Embryonic facial prominence (tissue), 1 donor: ENCODE measurements around the gene ZMAT3.
"Not testable (repeated sequence)": the region's sequence is repeated elsewhere in the genome, so short reads cannot be mapped to it uniquely, and the experiment has no call there.

Experiments
- DNase-seq: peaks from one replicate; pipeline ENCODE4 v3.0.0-alpha.2; 2016; ENCODE audit errors: extremely low spot score

ZMAT3 gene

GRCh38 chr3:179068779-179069530 is 2.7 kb downstream of the ZMAT3 start:
- no peak for DNase-seq

GRCh38 chr3:179067839-179068238 is 3.8 kb downstream of the ZMAT3 start:
- DNase-seq, result no peak

GRCh38 chr3:179067291-179067690 is 4.3 kb downstream of the ZMAT3 start:
- DNase-seq, result no peak

GRCh38 chr3:179063945-179064560 is 7.6 kb downstream of the ZMAT3 start:
- no peak for DNase-seq

GRCh38 chr3:179056326-179056725 is 15.3 kb downstream of the ZMAT3 start:
- DNase-seq, result no peak

GRCh38 chr3:179054565-179054964 is 17.0 kb downstream of the ZMAT3 start:
- not testable (repeated sequence) for DNase-seq

GRCh38 chr3:179046497-179047353 is 24.9 kb downstream of the ZMAT3 start:
- no peak for DNase-seq

GRCh38 chr3:179045719-179046402 is 25.7 kb downstream of the ZMAT3 start:
- no peak for DNase-seq

GRCh38 chr3:179038899-179039251 is 32.7 kb downstream of the ZMAT3 start:
- DNase-seq, result not testable (repeated sequence)

- DNase-seq, result no peak
Observed at GRCh38 chr3:179038216-179038898, 33.3 kb downstream of the ZMAT3 start.

GRCh38 chr3:179037351-179037750 is 34.3 kb downstream of the ZMAT3 start:
- DNase-seq, result no peak

- DNase-seq, result no peak
Observed at GRCh38 chr3:179036626-179037300, 34.8 kb downstream of the ZMAT3 start.

GRCh38 chr3:179036226-179036625 is 35.4 kb downstream of the ZMAT3 start:
- DNase-seq, result no peak

- DNase-seq, result no peak
Observed at GRCh38 chr3:179035232-179035631, 36.4 kb downstream of the ZMAT3 start.

- DNase-seq, result not testable (repeated sequence)
Observed at GRCh38 chr3:179033304-179033657, 38.3 kb downstream of the ZMAT3 start.

- not testable (repeated sequence) for DNase-seq
Observed at GRCh38 chr3:179032454-179033303, 38.9 kb downstream of the ZMAT3 start.

- DNase-seq, result no peak
Observed at GRCh38 chr3:179029096-179029495, 42.5 kb downstream of the ZMAT3 start.

GRCh38 chr3:179028408-179028807 is 43.2 kb downstream of the ZMAT3 start:
- DNase-seq, result no peak

- DNase-seq, result no peak
Observed at GRCh38 chr3:179027326-179027900, 44.2 kb downstream of the ZMAT3 start.

GRCh38 chr3:179026636-179027035 is 45.0 kb downstream of the ZMAT3 start:
- DNase-seq, result no peak
